Mesendoderm (in vitro differentiated cells): ENCODE data around the gene OR2H2.

Experiments used
- DNase-seq: peaks from one replicate; pipeline ENCODE4 v3.0.0; 2013
- H2AK5ac ChIP-seq: 2 replicates; pipeline ENCODE4 v1.6.1; 2013; ENCODE audit warnings: low read length, inconsistent platforms
- H2BK120ac ChIP-seq: 2 replicates; pipeline ENCODE4 v1.6.1; 2013; ENCODE audit warnings: low read depth, mild to moderate bottlenecking, low read length, moderate library complexity, mixed read lengths
- H2BK15ac ChIP-seq: replicated peaks from 2 replicates; pipeline ENCODE4 v1.6.1; 2013; ENCODE audit warnings: low read depth, mild to moderate bottlenecking, moderate library complexity
- H2BK5ac ChIP-seq: 2 replicates; pipeline ENCODE4 v1.6.1; 2013; ENCODE audit warnings: low read length, inconsistent platforms
- H3K18ac ChIP-seq: 2 replicates; pipeline ENCODE4 v1.6.1; 2013; ENCODE audit warnings: mild to moderate bottlenecking, low read length, mixed read lengths
- H3K23ac ChIP-seq: one replicate; pipeline ENCODE4 v1.6.1; 2013; ENCODE audit warnings: low read length
- H3K27ac ChIP-seq: 2 replicates; pipeline ENCODE4 v1.5.1; 2013; ENCODE audit warnings: low read depth, mild to moderate bottlenecking, inconsistent platforms, low read length, moderate library complexity
- H3K27me3 ChIP-seq: 2 replicates; pipeline ENCODE4 v1.6.1; 2013; ENCODE audit warnings: low read length, control low read depth, mild to moderate bottlenecking, inconsistent platforms; ENCODE audit not compliant: insufficient read depth, poor library complexity
- H3K36me3 ChIP-seq: 2 replicates; pipeline ENCODE4 v1.6.1; 2013; ENCODE audit warnings: low read length, inconsistent platforms; ENCODE audit not compliant: control insufficient read depth, insufficient read depth
- H3K4ac ChIP-seq: one replicate; pipeline ENCODE4 v1.6.1; 2013; ENCODE audit warnings: low read depth, mild to moderate bottlenecking, low read length, moderate library complexity
- H3K4me1 ChIP-seq: 2 replicates; pipeline ENCODE4 v1.6.1; 2013; ENCODE audit warnings: low read depth, low read length, inconsistent platforms; ENCODE audit not compliant: control insufficient read depth
- H3K4me2 ChIP-seq: 2 replicates; pipeline ENCODE4 v1.6.1; 2013; ENCODE audit warnings: low read length
- H3K4me3 ChIP-seq: 2 replicates; pipeline ENCODE4 v1.5.1; 2013; ENCODE audit warnings: mild to moderate bottlenecking, low read length
- H3K56ac ChIP-seq: one replicate; pipeline ENCODE4 v1.6.1; 2013; ENCODE audit warnings: low read length
- H3K79me1 ChIP-seq: 2 replicates; pipeline ENCODE4 v1.6.1; 2013; ENCODE audit warnings: low read length, inconsistent platforms
- H3K79me2 ChIP-seq: 2 replicates; pipeline ENCODE4 v1.6.1; 2013; ENCODE audit warnings: mild to moderate bottlenecking, low read length; ENCODE audit not compliant: control insufficient read depth, insufficient read depth
- H3K9ac ChIP-seq: 2 replicates; pipeline ENCODE4 v1.6.1; 2013; ENCODE audit warnings: low read length, inconsistent platforms
- H4K5ac ChIP-seq: one replicate; pipeline ENCODE4 v1.6.1; 2013; ENCODE audit warnings: low read length
- H4K8ac ChIP-seq: one replicate; pipeline ENCODE4 v1.6.1; 2013; ENCODE audit warnings: low read depth, mild to moderate bottlenecking, control low read depth, low read length, moderate library complexity
- WGBS: extraction: QIAGEN DNeasy Blood & Tissue Kit; methylation state at CpG from one replicate; pipeline ENCODE4 v1.1.7; 2013; ENCODE audit warnings: low lambda C conversion rate, missing lambda C conversion rate; ENCODE audit not compliant: insufficient coverage; ENCODE audit errors: extremely low coverage; 5-methylcytosine and 5-hydroxymethylcytosine counted together

The OR2H2 gene

GRCh38 chr6:29561606-29562181 lies 23.2 kb upstream of the OR2H2 start:
- H2BK5ac ChIP-seq = no peak overlapping the region
- no peak overlapping the region for H3K4ac ChIP-seq
- no peaks in the 10 kb centered on the region for H3K4me1 ChIP-seq
- no peaks in the 10 kb centered on the region for H3K36me3 ChIP-seq
- no peak overlapping the region for H4K8ac ChIP-seq
- no peaks in the 10 kb centered on the region for H3K27me3 ChIP-seq
- DNase-seq = no peak
- no peak overlapping the region for H4K5ac ChIP-seq
- H3K79me2 ChIP-seq = no peaks in the 10 kb centered on the region
- H2BK120ac ChIP-seq = no peak overlapping the region
- no peak overlapping the region for H3K27ac ChIP-seq
- no peak overlapping the region for H3K9ac ChIP-seq
- H3K23ac ChIP-seq = no peak overlapping the region
- H3K79me1 ChIP-seq = no peaks in the 10 kb centered on the region
- H2AK5ac ChIP-seq = no peak overlapping the region
- no peak overlapping the region for H3K4me2 ChIP-seq
- H3K56ac ChIP-seq = no peak overlapping the region
- WGBS = no CpG with 5 or more reads among the region's 1 CpG
- H2BK15ac ChIP-seq = no peak overlapping the region
- no peak overlapping the region for H3K4me3 ChIP-seq
- no peak overlapping the region for H3K18ac ChIP-seq

- DNase-seq = no peak
- no peaks in the 10 kb centered on the region for H3K79me1 ChIP-seq
- no peaks in the 10 kb centered on the region for H3K27me3 ChIP-seq
- H3K36me3 ChIP-seq = no peaks in the 10 kb centered on the region
- no peak overlapping the region for H2BK120ac ChIP-seq
- no peak overlapping the region for H3K18ac ChIP-seq
- no peak overlapping the region for H3K27ac ChIP-seq
- H3K56ac ChIP-seq = no peak overlapping the region
- H2BK5ac ChIP-seq = no peak overlapping the region
- H4K8ac ChIP-seq = no peak overlapping the region
- H3K9ac ChIP-seq = no peak overlapping the region
- no peaks in the 10 kb centered on the region for H3K4me1 ChIP-seq
- H2BK15ac ChIP-seq = no peak overlapping the region
- H3K4me2 ChIP-seq = no peak overlapping the region
- H3K4me3 ChIP-seq = no peak overlapping the region
- no peak overlapping the region for H4K5ac ChIP-seq
- H3K4ac ChIP-seq = no peak overlapping the region
- H3K23ac ChIP-seq = no peak overlapping the region
- WGBS = no CpG with 5 or more reads among the region's 3 CpGs
- H3K79me2 ChIP-seq = no peaks in the 10 kb centered on the region
- H2AK5ac ChIP-seq = no peak overlapping the region
Observed at GRCh38 chr6:29563435-29563965, 21.4 kb upstream of the OR2H2 start.

- H2BK5ac ChIP-seq = no peak overlapping the region
- no peak overlapping the region for H2BK15ac ChIP-seq
- no peak overlapping the region for H4K5ac ChIP-seq
- no peak overlapping the region for H3K18ac ChIP-seq
- H3K56ac ChIP-seq = no peak overlapping the region
- H3K4me2 ChIP-seq = no peak overlapping the region
- no peaks in the 10 kb centered on the region for H3K79me2 ChIP-seq
- no peak overlapping the region for H2BK120ac ChIP-seq
- no peak overlapping the region for H3K27ac ChIP-seq
- no peaks in the 10 kb centered on the region for H3K79me1 ChIP-seq
- no peaks in the 10 kb centered on the region for H3K36me3 ChIP-seq
- H3K4me1 ChIP-seq = no peaks in the 10 kb centered on the region
- no peak for DNase-seq
- no peak overlapping the region for H3K4ac ChIP-seq
- no peak overlapping the region for H4K8ac ChIP-seq
- no peaks in the 10 kb centered on the region for H3K27me3 ChIP-seq
- H2AK5ac ChIP-seq = no peak overlapping the region
- H3K23ac ChIP-seq = no peak overlapping the region
- no peak overlapping the region for H3K9ac ChIP-seq
- no peak overlapping the region for H3K4me3 ChIP-seq
Observed at GRCh38 chr6:29564875-29565274, 20.0 kb upstream of the OR2H2 start.

GRCh38 chr6:29566856-29567255 lies 18.1 kb upstream of the OR2H2 start:
- no peaks in the 10 kb centered on the region for H3K79me1 ChIP-seq
- H2BK5ac ChIP-seq = no peak overlapping the region
- no peak overlapping the region for H3K56ac ChIP-seq
- H3K4me3 ChIP-seq = no peak overlapping the region
- H3K27me3 ChIP-seq = no peaks in the 10 kb centered on the region
- no peak overlapping the region for H3K4me2 ChIP-seq
- no peak overlapping the region for H4K5ac ChIP-seq
- WGBS = no CpG with 5 or more reads among the region's 5 CpGs
- no peak overlapping the region for H2AK5ac ChIP-seq
- no peak overlapping the region for H3K23ac ChIP-seq
- H3K9ac ChIP-seq = no peak overlapping the region
- H3K27ac ChIP-seq = no peak overlapping the region
- H3K36me3 ChIP-seq = no peaks in the 10 kb centered on the region
- H3K79me2 ChIP-seq = no peaks in the 10 kb centered on the region
- no peak overlapping the region for H2BK15ac ChIP-seq
- H3K18ac ChIP-seq = no peak overlapping the region
- no peak overlapping the region for H3K4ac ChIP-seq
- H4K8ac ChIP-seq = no peak overlapping the region
- H2BK120ac ChIP-seq = no peak overlapping the region
- DNase-seq = no peak
- no peaks in the 10 kb centered on the region for H3K4me1 ChIP-seq

GRCh38 chr6:29567541-29567940 lies 17.4 kb upstream of the OR2H2 start:
- no peak overlapping the region for H4K8ac ChIP-seq
- no peak overlapping the region for H3K9ac ChIP-seq
- H3K56ac ChIP-seq = no peak overlapping the region
- H3K4me3 ChIP-seq = no peak overlapping the region
- no peak for DNase-seq
- H3K4me2 ChIP-seq = no peak overlapping the region
- no CpG with 5 or more reads among the region's 2 CpGs for WGBS
- no peak overlapping the region for H3K4ac ChIP-seq
- no peak overlapping the region for H2BK5ac ChIP-seq
- no peaks in the 10 kb centered on the region for H3K36me3 ChIP-seq
- H3K27ac ChIP-seq = no peak overlapping the region
- H3K18ac ChIP-seq = no peak overlapping the region
- no peaks in the 10 kb centered on the region for H3K27me3 ChIP-seq
- no peak overlapping the region for H2BK120ac ChIP-seq
- H3K23ac ChIP-seq = no peak overlapping the region
- no peak overlapping the region for H2BK15ac ChIP-seq
- H3K79me1 ChIP-seq = no peaks in the 10 kb centered on the region
- H4K5ac ChIP-seq = no peak overlapping the region
- H3K4me1 ChIP-seq = no peaks in the 10 kb centered on the region
- no peak overlapping the region for H2AK5ac ChIP-seq
- no peaks in the 10 kb centered on the region for H3K79me2 ChIP-seq

GRCh38 chr6:29567991-29568390 lies 16.9 kb upstream of the OR2H2 start:
- Histone ChIP-seq H3K18ac (no peak overlapping the region), H3K79me2 (no peaks in the 10 kb centered on the region), H2BK5ac (no peak overlapping the region), H2BK120ac (no peak overlapping the region), H3K23ac (no peak overlapping the region), H3K56ac (no peak overlapping the region), H3K9ac (no peak overlapping the region), H3K36me3 (no peaks in the 10 kb centered on the region), H2BK15ac (no peak overlapping the region), H3K4me3 (no peak overlapping the region), H3K27me3 (no peaks in the 10 kb centered on the region), H4K5ac (no peak overlapping the region), H4K8ac (no peak overlapping the region), H3K79me1 (no peaks in the 10 kb centered on the region), H2AK5ac (no peak overlapping the region), H3K4me2 (no peak overlapping the region), H3K4ac (no peak overlapping the region), H3K4me1 (no peaks in the 10 kb centered on the region), H3K27ac (no peak overlapping the region)
- no CpG with 5 or more reads among the region's 5 CpGs for WGBS
- DNase-seq = no peak
